HCT116 (cell line): Measurements from ENCODE around the gene MBNL2. TPM values are rescaled to one million over a fixed set of nuclear protein-coding genes. Genes with fewer than 3 reads are reported as not detected.

ENCODE experiments used
- ATAC-seq: fragments of 200-7000 bp; cut with Tn5 transposase; 2 replicates; pipeline ENCODE4 v1.9.1; 2020; ENCODE audit warnings: mild to moderate bottlenecking, moderate library complexity
- BruUV-seq: library from RNA; stranded (reverse); fragments of 400-500 nt; replicated peaks from 2 replicates; lab custom pipeline; 2021; lab: Mats Ljungman, UMichigan
- CTCF ChIA-PET: fragments of 300-600 bp; sonication (Branson Sonifier 250); formaldehyde crosslinking; loops from one replicate; lab custom pipeline; 2021; ENCODE audit warnings: antibody characterized with exemption; lab: Charles Lee
- POLR2A ChIA-PET: fragments of 300-600, 350-600 bp; sonication (Branson Sonifier 250); formaldehyde crosslinking; loops from one replicate; lab custom pipeline; 2021; ENCODE audit warnings: antibody characterized with exemption; lab: Charles Lee
- RAD21 ChIA-PET, 2 experiments: fragments of 300-600 bp; sonication (Branson Sonifier 250); formaldehyde crosslinking; loops; one replicate each; lab custom pipeline; 2023; ENCODE audit warnings: low total read pairs in 2 of 2; ENCODE audit not compliant: uncharacterized antibody in 2 of 2, unreplicated experiment in 2 of 2, low non-redundant PET in 1 of 2; lab: Charles Lee
- DNase-seq: peaks from one replicate; pipeline ENCODE4 v3.0.0-alpha.2; 2010; ENCODE audit warnings: low read depth, low spot score
- H2AFZ ChIP-seq: fragments of 200-600 bp; shearing (Covaris generic), sonication (generic); 2 replicates; pipeline ENCODE4 v1.6.1; 2017; ENCODE audit warnings: low read depth, mixed run types, mixed read lengths, antibody characterized with exemption, low read length; ENCODE audit not compliant: poor library complexity, severe bottlenecking
- H3K27ac ChIP-seq: 2 replicates; pipeline ENCODE4 v1.5.1; 2012; ENCODE audit warnings: low read depth, low read length
- H3K27me3 ChIP-seq: fragments of 200-600 bp; sonication (generic); 2 replicates; pipeline ENCODE4 v1.6.1; 2016; ENCODE audit warnings: mixed run types, low read length, mixed read lengths; ENCODE audit not compliant: insufficient read depth
- H3K36me3 ChIP-seq, 2 experiments: fragments of 200-500 bp in 1 of 2; fragments of 200-600 bp in 1 of 2; sonication (Bioruptor generic) in 1 of 2; sonication (generic) in 1 of 2; 2 replicates each; pipeline versions ENCODE4 v1.5.1 to v1.6.1; 2014 to 2016; ENCODE audit warnings: low read length in 2 of 2, inconsistent platforms in 1 of 2, mixed read lengths in 1 of 2, mixed run types in 1 of 2; ENCODE audit not compliant: insufficient read depth in 2 of 2, control insufficient read depth in 1 of 2
- H3K4me1 ChIP-seq, 2 experiments: fragments of 200-600 bp in 1 of 2; sonication (generic) in 1 of 2; 2 replicates each; pipeline versions ENCODE4 v1.5.1 to v1.6.1; 2012 to 2017; ENCODE audit warnings: low read length in 2 of 2, inconsistent platforms in 1 of 2, mild to moderate bottlenecking in 1 of 2, mixed read lengths in 1 of 2, mixed run types in 1 of 2, moderate library complexity in 1 of 2; ENCODE audit not compliant: insufficient read depth in 2 of 2, control insufficient read depth in 1 of 2
- H3K4me2 ChIP-seq: fragments of 200-600 bp; sonication (generic); 2 replicates; pipeline ENCODE4 v1.6.1; 2017; ENCODE audit warnings: mixed run types, low read length, mixed read lengths
- H3K4me3 ChIP-seq, 2 experiments: fragments of 200-600 bp in 1 of 2; sonication (generic) in 1 of 2; replicated peaks in 1 of 2; 2 replicates each; pipeline ENCODE4 v1.5.1; 2011 to 2016; ENCODE audit warnings: low read length in 2 of 2, control low read depth in 1 of 2, low read depth in 1 of 2, mild to moderate bottlenecking in 1 of 2, mixed read lengths in 1 of 2, mixed run types in 1 of 2
- H3K79me2 ChIP-seq: fragments of 200-600 bp; sonication (generic); 2 replicates; pipeline ENCODE4 v1.6.1; 2017; ENCODE audit warnings: mild to moderate bottlenecking, mixed run types, low read length, moderate library complexity, mixed read lengths; ENCODE audit not compliant: insufficient read depth
- H3K9ac ChIP-seq: fragments of 200-600 bp; sonication (generic); 2 replicates; pipeline ENCODE4 v1.6.1; 2016; ENCODE audit warnings: low read length, mixed read lengths
- H3K9me2 ChIP-seq: fragments of 200-600 bp; sonication (generic), shearing (Covaris generic); 2 replicates; pipeline ENCODE4 v1.6.1; 2017; ENCODE audit warnings: mixed run types, mild to moderate bottlenecking, moderate library complexity; ENCODE audit not compliant: insufficient read depth
- H3K9me3 ChIP-seq, 2 experiments: fragments of 200-500 bp in 1 of 2; fragments of 200-600 bp in 1 of 2; sonication (Bioruptor generic) in 1 of 2; sonication (generic) in 1 of 2; 2 replicates each; pipeline ENCODE4 v1.6.1; 2014 to 2017; ENCODE audit warnings: low read length in 2 of 2, mixed read lengths in 2 of 2, inconsistent platforms in 1 of 2, low read depth in 1 of 2, mild to moderate bottlenecking in 1 of 2, mixed run types in 1 of 2, moderate library complexity in 1 of 2; ENCODE audit not compliant: control insufficient read depth in 1 of 2, insufficient read depth in 1 of 2
- H4K20me1 ChIP-seq: fragments of 200-600 bp; sonication (generic), shearing (Covaris generic); 2 replicates; pipeline ENCODE4 v1.6.1; 2017; ENCODE audit warnings: mixed run types, mild to moderate bottlenecking, moderate library complexity; ENCODE audit not compliant: insufficient read depth
- CEBPB ChIP-seq: IDR thresholded peaks from 2 replicates; pipeline ENCODE4 v1.6.1; 2012; ENCODE audit warnings: low read depth
- CTCF ChIP-seq, 3 experiments: fragments of 200-600 bp in 1 of 3; sonication (generic) in 1 of 3; IDR thresholded peaks in 2 of 3; conservative IDR thresholded peaks in 1 of 3; 2 replicates each; pipeline ENCODE4 v1.5.1; 2012 to 2017; ENCODE audit warnings: low read depth in 2 of 3, low read length in 2 of 3, antibody characterized with exemption in 1 of 3, borderline replicate concordance in 1 of 3, control low read depth in 1 of 3, mild to moderate bottlenecking in 1 of 3, mixed read lengths in 1 of 3, mixed run types in 1 of 3, moderate library complexity in 1 of 3; ENCODE audit not compliant: insufficient read depth in 1 of 3
- ELF1 ChIP-seq: IDR thresholded peaks from 2 replicates; pipeline ENCODE4 v1.6.1; 2012; ENCODE audit warnings: low read depth, borderline replicate concordance
- EZH2 ChIP-seq: fragments of 200-600 bp; sonication (generic); IDR thresholded peaks from 2 replicates; pipeline ENCODE4 v1.6.1; 2017; ENCODE audit warnings: antibody characterized with exemption, mixed run types
- FOSL1 ChIP-seq: IDR thresholded peaks from 2 replicates; pipeline ENCODE4 v1.6.1; 2012; ENCODE audit warnings: low read depth
- POLR2A ChIP-seq: IDR thresholded peaks from 2 replicates; pipeline ENCODE4 v1.7.0; 2011; ENCODE audit warnings: borderline replicate concordance; ENCODE audit not compliant: insufficient read depth, insufficient read length; ENCODE audit errors: extremely low read depth
- SIN3A ChIP-seq: IDR thresholded peaks from 2 replicates; pipeline ENCODE4 v1.6.1; 2012; ENCODE audit warnings: low read depth
- YY1 ChIP-seq: IDR thresholded peaks from 2 replicates; pipeline ENCODE4 v1.6.1; 2011; ENCODE audit warnings: low read length, low read depth, moderate library complexity, mild to moderate bottlenecking; ENCODE audit not compliant: insufficient replicate concordance; ENCODE audit errors: extremely low read depth
- ZBTB33 ChIP-seq: IDR thresholded peaks from 2 replicates; pipeline ENCODE4 v1.6.1; 2011; ENCODE audit warnings: mild to moderate bottlenecking, low read length, moderate library complexity; ENCODE audit not compliant: insufficient replicate concordance; ENCODE audit errors: extremely low read depth
- ZNF274 ChIP-seq: fragments of 200-500 bp; sonication (Bioruptor generic); IDR thresholded peaks from 2 replicates; pipeline ENCODE4 v1.6.1; 2014; ENCODE audit warnings: mild to moderate bottlenecking, low read depth, low read length, inconsistent platforms
- intact Hi-C: fragments of 100-400 bp; cut with micrococcal nuclease; formaldehyde crosslinking; loops from 2 replicates; pipeline ENCODE4 v1.10.0; 2022
- total RNA-seq: library from RNA; stranded (reverse); gene quantifications from one replicate; pipeline ENCODE4 v1.2.1, GENCODE V29; 2021; ENCODE audit not compliant: unreplicated experiment

Gene MBNL2
- total RNA-seq, 1 experiment from 2014 or later = 73.9 TPM

GRCh38 chr13:97252735-97253134, 30.6 kb downstream of the MBNL2 start:
- Histone ChIP-seq H3K9me3 (no peaks in the 10 kb centered on the region), H3K79me2 (peaks cover 73% of the 10 kb centered on the region), H3K27ac (peak overlapping the region; percentile 100; the same call in 1 of the 2 replicates), H4K20me1 (no peaks in the 10 kb centered on the region), H2AFZ (no peak overlapping the region), H3K4me3 (no peak overlapping the region), H3K4me2 (peak overlapping the region; percentile 1; the same call in 1 of the 2 replicates), H3K9me2 (no peaks in the 10 kb centered on the region), H3K4me1 (peaks cover 82 to 84% of the 10 kb centered on the region in 2 experiments), H3K36me3 (no peaks in the 10 kb centered on the region), H3K27me3 (no peaks in the 10 kb centered on the region), H3K9ac (peak overlapping the region; percentile 17; the same call in 1 of the 2 replicates)
- TF ChIP-seq CTCF (IDR thresholded peaks at IDR 0.05 in 2 of 3, conservative IDR thresholded peaks at IDR 0.05 in 1 of 3; ENCODE audit: borderline replicate concordance in 1 of 3, insufficient read depth in 1 of 3, low read depth in 2 of 3, low read length in 2 of 3) (no peak), FOSL1 (no peak), ZBTB33 (no peak), SIN3A (no peak), POLR2A (no peak), ZNF274 (no peak), CEBPB (no peak), EZH2 (no peak), ELF1 (no peak), YY1 (no peak)
- DNase-seq = no peak
- ChIA-PET RAD21 (no interaction called here), POLR2A (no interaction called here), CTCF (interaction anchor here (0.6 kb wide), 1 partner anchor 35 kb away, joined by 4 read pairs; no protein-coding TSS in a partner anchor)
- no peak for ATAC-seq
- intact Hi-C loops = no loop called here
- no TSS peak for BruUV-seq
